Hematopoietic multipotent progenitor cell treated with erythropoietin and hydrocortisone succinate and interleukin-3 and kit ligand, for 6 days (in vitro differentiated cells): ENCODE results near the gene DPCD.
"Not testable (repeated sequence)": the region's sequence is repeated elsewhere in the genome, so short reads cannot be mapped to it uniquely, and the experiment has no call there.

ENCODE experiments used
- DNase-seq: peaks from one replicate; pipeline ENCODE4 v3.0.0-alpha.2; 2015

Gene DPCD

DNA sequence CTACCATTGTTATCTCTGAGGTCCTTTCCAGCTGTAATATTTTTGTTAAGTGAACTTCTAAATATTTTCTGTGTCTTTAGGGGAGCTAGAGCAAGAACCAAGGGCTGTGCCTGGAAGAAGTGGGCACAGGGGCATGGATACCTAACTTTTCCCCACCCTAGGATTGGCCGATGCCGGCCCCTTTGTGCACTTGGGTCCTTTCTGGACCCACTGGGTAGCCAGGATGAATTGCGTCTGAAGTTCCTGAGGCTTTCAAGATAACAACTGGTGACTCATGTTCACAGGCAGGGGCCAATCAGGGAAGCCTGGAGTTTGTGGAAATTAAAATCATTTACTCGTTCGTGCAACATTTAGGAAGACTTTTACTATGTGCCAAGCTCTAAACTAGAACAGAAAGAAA, 758 bp downstream of the DPCD start:
- DNase-seq, result peak; percentile 54

DNA sequence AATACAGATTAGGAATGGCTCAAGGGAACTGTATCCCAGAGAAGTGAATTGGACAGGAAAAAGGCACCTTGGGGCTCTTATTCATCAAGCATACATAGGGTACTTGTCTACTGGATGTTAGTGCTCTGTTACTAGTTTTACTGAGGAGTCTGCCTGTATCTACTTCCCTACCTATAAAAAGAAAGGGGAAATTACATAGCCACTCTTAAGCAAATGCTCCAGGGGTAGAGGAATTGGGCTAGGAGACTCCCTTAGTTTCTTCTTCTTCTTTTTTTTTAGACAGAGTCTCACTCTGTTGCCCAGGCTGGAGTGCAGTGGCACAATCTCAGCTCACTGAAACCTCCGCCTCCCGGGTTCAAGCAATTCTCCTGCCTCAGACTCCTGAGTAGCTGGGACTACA, 5.2 kb downstream of the DPCD start:
- not testable (repeated sequence) for DNase-seq

DNA sequence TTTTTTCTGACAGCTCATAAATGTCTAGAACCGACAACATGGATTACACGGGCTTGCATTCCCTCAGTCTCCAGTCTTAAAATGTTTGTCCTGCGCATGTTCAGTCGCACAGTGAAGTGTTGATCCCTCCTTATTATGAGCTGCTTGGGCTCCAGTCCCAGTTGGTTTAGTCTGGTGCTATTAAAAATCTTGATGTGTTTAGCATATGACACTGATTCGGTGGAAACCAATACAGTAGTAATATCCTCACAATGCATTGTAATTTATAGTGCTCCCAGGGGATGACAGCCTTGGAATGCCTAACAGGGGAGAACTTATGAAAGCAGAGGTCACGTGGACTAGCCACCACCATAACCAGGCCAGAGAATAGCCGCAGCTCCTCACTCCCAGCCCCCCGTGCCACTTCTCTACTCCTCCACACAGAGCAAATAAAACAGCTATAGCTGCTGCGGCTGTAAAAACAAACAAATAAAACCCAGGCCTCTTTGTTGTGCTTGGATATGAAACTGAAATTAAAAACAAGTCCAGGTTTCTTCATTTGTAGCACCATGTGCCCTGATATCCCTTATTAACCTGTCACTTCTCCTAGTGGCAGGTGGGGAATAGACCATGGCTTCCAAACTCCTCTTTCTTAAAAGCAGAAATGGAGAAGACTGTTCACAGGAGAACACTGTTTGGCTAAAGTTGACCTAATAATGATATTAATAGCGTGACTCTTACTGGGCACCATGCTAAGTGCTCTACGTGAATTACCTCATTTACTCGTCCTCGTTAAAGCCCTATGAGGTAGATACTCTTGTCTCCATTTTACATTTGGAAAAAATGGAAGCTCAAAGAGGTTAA, 7.7 kb downstream of the DPCD start:
- no peak for DNase-seq

DNA sequence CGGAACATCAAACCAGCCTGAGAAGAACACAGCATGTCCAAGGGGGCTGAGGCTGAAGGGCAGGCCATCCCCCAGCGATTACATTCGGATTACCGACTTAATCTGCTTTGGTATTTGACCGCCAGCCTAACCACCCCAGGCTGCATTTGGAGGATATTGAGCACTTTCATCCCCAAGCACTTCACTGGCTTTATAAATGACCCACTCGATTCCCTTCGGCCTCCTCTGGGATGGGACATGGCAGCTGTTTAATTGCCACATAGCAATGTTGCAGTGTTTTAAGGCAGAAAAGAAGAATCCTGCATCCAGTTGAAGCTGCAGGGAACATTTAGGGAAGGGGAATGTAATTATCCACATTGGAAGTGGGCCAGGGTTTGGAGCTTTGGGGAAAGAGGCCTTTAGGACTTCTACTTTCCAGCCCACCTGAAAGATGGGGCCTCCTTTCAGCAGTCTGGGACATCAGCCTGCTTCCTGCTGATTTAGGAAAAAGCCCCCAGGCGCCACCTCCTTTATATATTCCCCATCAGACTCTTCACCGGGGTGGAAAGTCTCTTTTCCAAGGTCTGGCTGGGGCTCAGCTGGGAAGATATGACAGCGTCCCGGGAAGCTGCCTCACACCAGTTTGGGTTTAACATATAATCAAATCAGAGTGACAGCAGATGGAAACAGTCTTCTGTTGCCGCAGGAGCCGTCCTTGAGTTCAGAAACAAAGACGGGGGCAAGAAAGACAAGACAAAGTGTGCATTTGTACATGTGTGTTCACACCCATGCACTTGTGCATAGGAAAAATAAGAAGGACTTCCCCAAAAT, 9.2 kb downstream of the DPCD start:
- no peak for DNase-seq

DNA sequence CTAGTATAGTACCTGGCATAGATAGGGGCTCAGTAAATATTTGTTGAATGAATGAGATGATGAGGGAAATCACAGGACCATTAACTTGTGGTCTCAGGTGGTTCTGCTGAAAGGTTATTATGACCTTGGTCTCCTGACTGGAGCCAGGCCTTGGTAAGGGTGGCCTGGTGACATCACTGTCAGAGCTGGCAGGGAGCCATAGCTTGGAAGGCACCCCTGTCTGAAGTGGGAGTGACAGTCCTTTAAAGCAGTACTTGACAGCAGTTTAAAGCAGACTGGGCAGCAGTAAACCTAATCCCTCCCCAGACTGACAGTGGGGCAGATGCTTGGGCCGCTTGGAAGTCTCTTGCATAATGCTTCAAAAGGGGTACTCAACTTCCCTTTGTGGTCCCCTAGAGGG, 13.4 kb downstream of the DPCD start:
- peak; percentile 20 for DNase-seq

DNA sequence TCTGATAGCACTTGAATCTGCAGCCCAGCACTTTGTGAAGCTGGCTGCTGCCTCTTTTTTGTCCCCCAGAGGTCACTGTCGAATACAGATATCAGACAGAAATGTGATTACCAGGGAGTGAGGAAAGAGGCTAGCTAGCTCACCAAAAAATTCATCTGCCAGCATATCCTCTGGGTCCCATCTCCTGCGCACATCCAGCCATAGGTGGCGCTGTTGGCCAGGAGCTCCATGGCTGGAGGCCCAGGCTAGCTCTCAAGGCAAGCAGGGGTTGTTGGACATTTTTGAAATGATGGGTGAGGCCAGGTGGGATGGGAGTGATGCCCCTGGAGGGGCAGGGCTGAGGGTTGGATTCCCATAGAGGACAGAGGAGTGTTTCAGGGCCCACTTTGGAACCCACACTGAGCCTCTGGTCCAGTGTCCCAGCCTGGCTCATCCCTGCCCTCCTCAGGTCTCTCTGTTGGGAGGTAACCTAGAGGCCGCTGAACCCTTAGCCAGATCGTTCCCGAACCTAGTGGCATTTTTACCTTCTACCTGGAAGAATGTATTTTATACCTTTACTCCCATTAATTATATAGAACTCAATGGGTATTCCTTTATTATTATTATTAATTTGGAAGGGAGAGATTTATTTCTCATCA, 14.8 kb downstream of the DPCD start:
- DNase-seq, result peak; percentile 91

DNA sequence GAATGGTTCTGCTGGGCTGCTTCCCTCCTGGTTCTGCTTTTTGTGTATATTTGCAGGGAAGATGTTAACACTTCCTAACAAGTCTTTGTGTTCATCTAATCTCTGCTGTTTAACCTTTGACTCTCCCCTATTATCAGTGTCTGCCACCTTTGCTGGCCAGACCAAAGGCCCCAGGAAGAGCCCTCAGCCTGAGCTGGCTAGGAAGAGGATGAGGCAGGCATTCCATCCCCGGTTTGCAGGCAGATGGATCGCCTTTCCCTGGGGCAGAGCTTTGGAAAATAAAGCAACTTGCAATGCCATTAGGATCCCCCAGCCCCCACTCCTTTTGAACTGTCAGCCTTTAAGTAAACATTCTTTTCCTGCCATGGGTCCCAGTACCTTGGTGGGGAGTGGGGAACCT, 19.0 kb downstream of the DPCD start:
- no peak for DNase-seq

DNA sequence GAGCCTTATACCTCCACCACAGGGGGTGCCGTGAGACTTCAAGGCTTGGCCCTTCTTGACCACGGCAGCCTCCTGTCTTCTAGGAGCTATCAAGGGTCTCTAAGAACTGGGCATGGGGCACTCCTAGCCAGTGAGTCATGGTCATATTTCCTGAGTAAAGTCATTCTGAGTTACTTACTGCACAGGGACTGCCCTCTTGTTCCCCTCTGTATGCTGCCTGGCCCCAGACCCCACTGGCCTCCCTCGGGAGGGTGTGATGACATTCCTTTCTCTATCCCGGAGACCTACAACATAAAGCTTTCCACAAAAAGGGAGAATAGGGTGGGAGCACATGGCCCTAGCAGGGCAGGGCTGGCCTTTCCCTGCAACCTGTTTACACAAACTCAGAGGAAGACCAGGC, 21.4 kb downstream of the DPCD start:
- no peak for DNase-seq

DNA sequence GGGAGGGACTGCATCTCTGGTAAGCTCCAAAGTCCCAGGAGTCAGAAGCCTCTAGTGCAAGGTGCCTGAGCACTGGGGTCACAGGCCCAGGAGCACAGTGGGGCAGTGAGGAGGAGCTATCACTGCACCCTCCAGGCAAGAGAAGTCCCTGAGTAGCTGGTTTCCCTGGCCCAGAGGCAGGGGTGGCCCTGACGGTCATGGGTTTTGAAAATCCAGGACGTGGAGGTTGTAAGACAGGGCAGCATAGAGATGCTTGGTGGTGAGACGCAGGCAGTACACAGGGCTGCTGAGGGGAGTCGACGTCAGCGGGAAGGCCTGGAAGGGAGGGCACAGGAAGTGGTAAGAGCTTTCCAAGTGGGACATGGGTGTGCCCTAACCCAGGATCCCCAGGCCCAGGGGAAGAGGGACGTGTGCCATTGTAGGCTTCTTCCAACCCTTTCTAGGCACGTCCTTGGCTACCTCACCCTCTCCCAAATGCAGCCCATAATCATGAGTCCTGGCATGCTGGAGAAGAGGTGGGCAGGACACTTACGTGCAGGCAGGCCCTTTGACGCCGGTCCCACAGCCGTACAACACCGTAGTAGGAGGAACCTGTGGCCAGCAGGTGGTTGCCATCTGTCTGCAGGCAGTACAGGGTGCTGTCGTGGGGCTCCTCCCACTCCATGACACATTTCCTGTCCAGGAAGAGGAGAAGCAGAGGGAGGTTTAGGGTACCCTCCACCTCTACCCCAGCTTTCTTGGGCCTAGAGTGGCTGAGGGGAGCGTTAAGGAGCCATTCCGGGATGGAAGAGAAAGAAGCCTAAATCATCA, 23.2 kb downstream of the DPCD start:
- DNase-seq, result no peak

DNA sequence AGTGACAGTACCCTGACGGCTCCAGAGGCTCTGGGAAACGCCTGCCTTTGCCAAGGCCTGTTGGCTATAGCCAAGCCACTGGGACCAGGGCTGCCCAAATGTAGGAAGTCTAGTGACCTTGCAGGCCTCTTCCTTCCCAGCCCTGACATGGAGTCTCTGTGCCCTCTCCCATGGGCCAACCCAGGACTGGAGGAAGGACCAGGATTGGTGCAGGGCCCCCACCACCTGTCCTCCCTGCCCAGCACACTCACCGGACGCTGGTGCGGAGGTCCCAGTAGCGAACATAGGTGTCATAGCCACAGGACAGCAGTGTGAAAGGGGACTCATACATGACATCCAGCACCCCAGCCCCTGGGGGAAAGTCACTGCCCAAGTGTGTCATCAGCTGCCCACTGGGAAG, 24.0 kb downstream of the DPCD start:
- DNase-seq, result no peak

DNA sequence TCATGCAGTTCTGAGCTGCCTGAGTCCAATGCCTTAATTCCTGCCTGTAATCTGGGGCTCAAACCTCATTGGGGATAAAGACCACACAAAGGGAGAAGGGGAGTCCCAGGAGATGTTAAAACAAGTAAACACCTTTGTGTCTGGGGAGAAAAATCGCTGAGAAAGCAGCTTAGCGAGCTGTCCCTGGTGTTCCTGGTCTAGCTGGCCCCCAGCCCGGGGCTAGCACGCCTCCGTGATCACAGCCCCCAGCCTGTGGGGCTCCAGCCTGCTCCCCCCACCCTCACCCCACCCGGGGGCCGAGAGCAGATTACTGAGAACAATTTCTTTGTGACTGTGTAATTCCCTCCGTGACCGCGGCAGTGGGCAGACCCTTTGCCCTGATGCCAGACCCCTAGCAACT, 24.8 kb downstream of the DPCD start:
- no peak for DNase-seq

DNA sequence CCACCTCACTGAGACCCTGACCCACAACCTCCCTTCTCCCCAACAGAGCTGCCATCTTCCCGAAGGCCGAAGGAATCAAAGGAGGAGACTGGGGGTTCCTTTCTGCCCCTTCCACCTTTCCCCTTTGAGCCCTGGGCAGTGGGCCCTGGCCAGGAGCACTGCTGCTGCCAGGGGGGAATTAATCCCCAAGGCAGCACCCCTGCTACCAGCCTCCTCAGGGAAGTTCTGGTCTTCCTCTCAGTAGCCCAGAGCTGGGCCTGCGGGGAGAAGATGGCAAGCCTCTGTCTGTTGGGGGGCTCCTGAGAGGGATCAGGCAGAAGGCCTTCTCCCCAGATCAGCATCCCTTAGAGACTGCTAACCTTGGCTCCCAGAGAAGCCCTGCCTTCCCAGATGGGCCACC, 25.5 kb downstream of the DPCD start:
- DNase-seq, result no peak

DNA sequence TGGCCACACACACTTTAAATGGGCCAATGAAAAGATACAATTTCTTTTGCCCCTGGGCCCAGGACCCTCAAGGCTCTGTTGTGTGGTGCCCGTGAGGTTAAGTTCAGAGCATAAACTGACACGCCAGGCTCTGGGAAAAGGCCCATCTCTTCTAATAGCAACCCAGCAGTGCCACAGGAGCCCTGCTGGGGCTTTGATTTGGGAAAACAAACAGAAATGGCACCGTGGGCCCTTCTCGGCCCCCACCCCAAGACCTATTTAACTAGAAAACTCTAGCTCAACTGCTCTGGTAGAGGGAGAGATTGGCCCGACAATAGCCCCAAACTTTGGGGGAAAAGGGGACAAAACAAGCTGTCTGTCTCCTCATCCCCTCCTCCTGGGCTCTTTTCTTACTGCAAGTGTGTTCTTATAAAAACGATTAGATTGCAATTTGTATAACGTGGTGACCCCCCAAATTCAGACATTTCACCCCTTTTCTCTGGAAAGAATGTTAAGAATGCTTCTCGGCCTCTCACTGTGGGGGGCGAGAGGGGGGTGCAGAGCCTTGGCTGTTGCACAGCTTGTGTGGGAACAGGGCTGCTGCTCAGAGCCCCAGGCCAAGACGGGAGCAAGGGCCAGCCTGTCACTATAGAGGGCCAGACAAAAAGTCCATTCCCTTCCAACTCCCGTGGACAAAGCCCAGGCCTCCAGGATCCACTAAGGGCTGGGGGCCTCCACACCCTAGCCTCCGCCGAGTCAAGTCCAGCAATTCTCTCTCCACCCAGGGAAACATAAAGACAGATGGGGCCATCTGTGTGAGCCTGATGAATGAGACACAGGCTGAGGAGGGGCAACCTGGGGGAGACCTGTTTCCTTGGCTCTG, 26.8 kb downstream of the DPCD start:
- DNase-seq, result no peak

DNA sequence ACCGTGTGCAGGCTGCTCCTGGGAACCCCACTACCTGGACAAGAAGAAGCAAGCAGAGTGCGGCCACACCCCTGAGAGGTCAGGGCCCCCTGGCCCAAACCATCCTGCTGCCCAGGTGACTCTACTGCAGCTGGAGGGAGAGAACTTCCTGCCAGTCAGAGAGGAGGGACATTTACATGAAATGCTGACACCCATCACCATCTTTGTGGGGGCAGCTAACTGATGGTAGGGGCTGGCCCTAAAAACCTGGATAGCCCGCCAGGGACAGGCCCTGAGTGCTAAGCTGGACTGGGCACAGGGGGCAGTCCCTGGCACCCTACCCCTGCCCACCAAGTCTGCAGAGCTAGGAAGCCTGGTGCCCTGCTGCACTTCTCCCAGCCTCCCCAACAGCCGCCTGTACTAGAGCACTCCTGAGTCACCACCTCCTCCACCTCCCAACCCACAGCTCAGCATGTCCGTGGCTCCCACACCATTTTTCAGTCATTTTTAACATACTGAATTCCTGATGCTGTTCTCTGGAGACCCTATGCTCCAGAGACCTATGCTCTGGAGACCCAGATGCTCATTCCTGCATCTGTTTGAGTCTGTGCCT, 27.5 kb downstream of the DPCD start:
- DNase-seq, result no peak

DNA sequence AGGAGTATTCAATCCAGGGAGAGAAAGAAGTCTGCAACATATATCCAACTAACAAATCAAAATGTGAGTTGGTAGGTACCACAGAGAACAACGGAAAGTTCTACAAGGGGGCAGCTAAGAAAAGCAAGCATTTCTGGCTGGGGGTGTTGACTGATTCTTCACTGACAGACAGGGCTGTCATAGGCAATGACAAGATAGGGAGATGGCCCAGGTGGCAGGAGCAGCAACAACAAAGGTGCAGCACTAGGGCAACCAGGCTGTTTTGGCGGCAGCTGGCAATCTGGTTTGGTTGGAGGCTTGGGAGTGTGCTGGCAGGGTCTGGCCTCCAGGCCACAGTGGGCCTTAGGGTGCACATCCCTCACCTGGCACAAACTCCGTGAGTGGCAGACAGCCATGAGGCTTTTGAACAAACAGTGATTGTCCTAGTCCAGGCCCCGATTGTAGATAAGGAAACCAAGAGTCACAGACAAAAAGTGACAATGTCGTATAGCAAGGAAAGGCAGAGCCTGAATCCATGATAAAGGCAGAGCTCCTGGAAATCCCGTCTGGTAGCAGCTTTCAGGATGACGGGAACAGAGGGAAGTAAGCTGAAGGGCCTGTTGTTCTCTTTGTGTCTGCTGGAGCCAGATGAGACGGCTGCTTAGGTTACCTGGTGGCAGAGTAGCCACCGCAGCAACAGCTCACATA, 28.4 kb downstream of the DPCD start:
- DNase-seq, result no peak

DNA sequence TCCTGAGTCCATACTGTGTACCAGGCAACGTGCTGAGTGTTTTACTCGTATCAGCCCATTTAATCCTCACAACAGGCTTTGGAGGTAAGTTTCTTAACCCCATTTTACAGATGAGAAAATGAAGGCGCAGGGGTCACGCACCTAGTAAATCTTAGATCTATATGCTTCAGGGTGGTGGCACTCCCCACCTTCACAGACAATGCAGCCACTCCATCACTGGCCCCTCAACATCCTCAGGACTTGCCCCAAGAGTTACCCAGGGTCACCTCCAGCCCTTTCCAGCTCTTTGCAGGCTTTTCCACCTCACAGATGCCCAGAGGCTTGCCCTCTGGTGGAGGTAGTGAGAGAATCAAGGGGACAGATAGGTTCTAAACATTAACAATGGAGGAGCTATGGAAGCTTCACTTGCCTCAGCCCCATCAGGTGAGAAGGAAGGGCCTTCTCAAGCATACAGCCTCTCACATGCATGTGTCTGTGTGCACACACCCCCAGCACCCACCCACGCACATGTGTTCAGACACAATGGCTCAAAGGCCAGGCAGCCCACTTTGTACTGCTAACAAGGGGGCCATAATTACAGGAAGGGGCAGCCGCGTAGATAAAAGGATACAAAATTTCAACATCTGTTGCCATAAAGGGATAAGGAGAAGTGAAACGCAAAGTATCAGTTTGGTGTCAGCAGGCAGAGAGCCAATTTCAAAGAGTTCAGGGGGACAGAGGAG, 29.1 kb downstream of the DPCD start:
- DNase-seq, result peak; percentile 33

DNA sequence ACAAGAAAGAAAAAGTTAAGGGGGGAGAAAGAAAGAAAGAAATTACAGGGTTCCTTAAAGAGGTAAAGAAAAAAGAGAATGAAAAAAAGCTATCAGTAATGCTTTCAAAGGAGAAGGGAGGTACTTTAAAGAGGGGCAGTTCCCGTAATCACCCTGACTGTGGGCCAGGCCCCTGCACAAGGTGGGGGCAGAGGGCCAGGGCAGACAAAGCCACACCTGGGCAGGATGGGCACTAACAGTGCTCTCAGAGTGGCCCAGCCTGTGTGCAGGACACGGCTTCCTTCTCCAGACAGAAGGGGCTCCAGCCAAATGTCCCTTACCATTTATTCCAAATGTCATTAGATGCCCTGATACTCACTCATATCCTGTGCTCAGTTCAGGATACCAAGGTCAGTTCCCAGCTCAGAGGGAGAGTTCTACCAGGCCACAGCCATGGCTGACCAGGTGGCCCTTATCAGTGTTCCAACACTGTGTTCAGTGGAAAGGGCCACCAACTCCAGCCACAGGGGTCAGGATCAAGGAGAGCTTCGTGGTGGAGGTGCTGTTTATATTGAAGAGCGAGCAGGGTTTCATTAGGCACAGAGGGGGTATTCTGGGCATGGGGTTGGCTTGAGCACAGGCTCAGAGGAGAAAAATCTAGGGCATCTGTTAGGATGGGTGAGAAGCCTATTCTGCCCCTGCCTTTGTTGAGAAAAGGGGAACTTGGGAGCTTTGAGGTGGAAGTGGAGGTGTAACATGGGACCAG, 29.9 kb downstream of the DPCD start:
- no peak for DNase-seq

DNA sequence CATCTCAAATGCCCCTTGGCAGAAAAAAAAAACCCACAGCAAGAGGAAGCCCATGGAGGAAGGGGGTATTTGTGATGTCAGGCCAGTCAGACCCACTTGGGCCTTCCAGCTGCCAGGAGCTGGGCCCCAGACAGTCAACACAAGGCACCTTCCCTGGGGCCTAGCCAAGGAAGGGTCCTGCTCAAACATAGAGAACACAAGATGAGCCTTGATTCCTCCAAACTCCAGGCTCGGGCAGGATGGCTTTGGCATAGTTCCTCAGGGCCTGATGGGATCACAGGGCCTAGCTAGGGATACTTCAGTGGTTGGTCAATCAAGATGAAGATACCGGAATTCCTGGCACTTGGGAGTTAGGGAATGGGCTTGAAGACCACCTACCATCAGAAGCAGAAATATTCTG, 30.8 kb downstream of the DPCD start:
- no peak for DNase-seq

DNA sequence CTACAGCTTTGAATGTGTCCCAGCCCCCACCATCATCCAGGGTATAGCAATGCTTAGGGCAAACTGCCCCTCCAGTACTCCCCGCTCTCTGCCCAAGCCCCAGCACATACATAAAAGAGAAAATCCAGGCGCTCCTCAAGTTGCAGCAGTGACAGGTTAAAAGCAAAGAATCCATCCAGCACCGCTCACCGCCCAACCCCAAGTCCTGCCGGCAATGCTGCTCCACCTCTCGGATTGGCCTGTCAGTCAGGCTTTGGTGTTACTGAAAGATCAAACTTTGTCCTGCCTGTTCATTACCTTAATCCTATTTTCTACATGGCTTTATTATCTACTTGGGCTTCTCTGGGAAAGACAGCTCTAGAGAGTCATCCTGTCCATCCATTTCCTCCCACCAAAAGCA, 31.9 kb downstream of the DPCD start:
- DNase-seq, result no peak

DNA sequence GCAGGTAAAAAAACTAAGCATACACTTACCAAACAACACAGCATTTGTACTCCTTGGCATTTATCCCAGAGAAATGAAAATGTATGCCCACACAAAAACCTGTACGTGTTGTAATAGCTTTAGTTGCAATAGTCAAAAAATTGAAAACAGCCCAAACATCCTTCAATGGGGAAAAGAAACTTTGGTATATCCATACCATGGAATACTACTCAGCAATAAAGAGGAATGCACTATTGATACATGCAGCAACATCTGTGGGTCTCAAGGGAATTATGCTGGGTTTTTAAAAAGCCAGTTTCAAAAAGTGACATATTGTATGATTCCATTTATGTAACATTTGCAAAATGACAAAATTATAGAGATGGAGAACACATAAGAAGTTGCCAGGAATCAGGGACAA, 35.4 kb downstream of the DPCD start:
- no peak for DNase-seq
